KOPT-K1 (cell line): ENCODE measurements around the gene CA9.

Source experiments
- H3K27ac ChIP-seq: fragments of 200-600 bp; sonication (generic); 2 replicates; pipeline ENCODE4 v1.5.1; 2016; ENCODE audit warnings: antibody characterized with exemption, mild to moderate bottlenecking, low read depth, low read length; ENCODE audit not compliant: poor library complexity, severe bottlenecking
- H3K36me3 ChIP-seq: fragments of 200-600 bp; sonication (generic); 2 replicates; pipeline ENCODE4 v1.5.1; 2017; ENCODE audit warnings: antibody characterized with exemption, mild to moderate bottlenecking, low read length, moderate library complexity; ENCODE audit not compliant: insufficient read depth
- H3K9me3 ChIP-seq: fragments of 200-600 bp; sonication (generic); 2 replicates; pipeline ENCODE4 v1.5.1; 2017; ENCODE audit warnings: antibody characterized with exemption, low read length, mild to moderate bottlenecking; ENCODE audit not compliant: insufficient read depth, poor library complexity, severe bottlenecking

CA9 gene

GRCh38 chr9:35660966-35661415 lies 12.7 kb upstream of the CA9 start:
- Histone ChIP-seq H3K9me3 (no peaks in the 10 kb centered on the region), H3K36me3 (peaks cover 11% of the 10 kb centered on the region; the same call in 1 of the 2 replicates), H3K27ac (no peak overlapping the region)

- Histone ChIP-seq H3K27ac (peak overlapping the region; percentile 53), H3K9me3 (no peaks in the 10 kb centered on the region), H3K36me3 (peaks cover 11% of the 10 kb centered on the region; the same call in 1 of the 2 replicates)
These were observed 11.9 kb upstream of the CA9 start for GRCh38 chr9:35661756-35662350.

- Histone ChIP-seq H3K9me3 (no peaks in the 10 kb centered on the region), H3K27ac (peak overlapping the region; percentile 53), H3K36me3 (peaks cover 11% of the 10 kb centered on the region; the same call in 1 of the 2 replicates)
These were observed 11.3 kb upstream of the CA9 start for GRCh38 chr9:35662437-35662836.

GRCh38 chr9:35664531-35665470 lies 8.9 kb upstream of the CA9 start, which contains the start of gene ARHGEF39:
ARHGEF39 (minus strand) TSS chr9:35665195; CDS start chr9:35665169, 26 bp downstream.
- peak within 1 kb of the TSS; percentile 64 for H3K27ac ChIP-seq
- no peaks in the 10 kb centered on the region for H3K9me3 ChIP-seq
- peaks cover 11% of the 10 kb centered on the region; the same call in 1 of the 2 replicates for H3K36me3 ChIP-seq

- H3K27ac ChIP-seq = peak overlapping the region; percentile 64
- H3K9me3 ChIP-seq = no peaks in the 10 kb centered on the region
- H3K36me3 ChIP-seq = peaks cover 6% of the 10 kb centered on the region; the same call in 1 of the 2 replicates
These were observed 8.3 kb upstream of the CA9 start for GRCh38 chr9:35665471-35665818.

- Histone ChIP-seq H3K27ac (no peak overlapping the region), H3K36me3 (0 out of 2 replicates have a peak, but pooled peaks cover under 1% of the 10 kb centered on the region), H3K9me3 (no peaks in the 10 kb centered on the region)
These were observed 7.7 kb upstream of the CA9 start for GRCh38 chr9:35666045-35666444.

GRCh38 chr9:35666549-35666948 lies 7.2 kb upstream of the CA9 start:
- H3K9me3 ChIP-seq = no peaks in the 10 kb centered on the region
- no peak overlapping the region for H3K27ac ChIP-seq
- H3K36me3 ChIP-seq = no peaks in the 10 kb centered on the region

- H3K27ac ChIP-seq = no peak overlapping the region
- no peaks in the 10 kb centered on the region for H3K36me3 ChIP-seq
- no peaks in the 10 kb centered on the region for H3K9me3 ChIP-seq
These were observed 5.8 kb upstream of the CA9 start for GRCh38 chr9:35667939-35668338.

GRCh38 chr9:35669331-35670145 lies 4.2 kb upstream of the CA9 start:
- Histone ChIP-seq H3K36me3 (no peaks in the 10 kb centered on the region), H3K9me3 (no peaks in the 10 kb centered on the region), H3K27ac (no peak overlapping the region)

- no peak overlapping the region for H3K27ac ChIP-seq
- H3K9me3 ChIP-seq = no peaks in the 10 kb centered on the region
- no peaks in the 10 kb centered on the region for H3K36me3 ChIP-seq
These were observed 265 bp downstream of the CA9 start for GRCh38 chr9:35674025-35674361.

- H3K36me3 ChIP-seq = no peaks in the 10 kb centered on the region
- no peaks in the 10 kb centered on the region for H3K9me3 ChIP-seq
- no peak overlapping the region for H3K27ac ChIP-seq
These were observed 1.5 kb downstream of the CA9 start for GRCh38 chr9:35675204-35675603.

GRCh38 chr9:35675732-35676392 lies 2.1 kb downstream of the CA9 start:
- H3K36me3 ChIP-seq = no peaks in the 10 kb centered on the region
- H3K9me3 ChIP-seq = no peaks in the 10 kb centered on the region
- no peak overlapping the region for H3K27ac ChIP-seq

GRCh38 chr9:35679091-35679490 lies 5.4 kb downstream of the CA9 start:
- Histone ChIP-seq H3K27ac (no peak overlapping the region), H3K9me3 (no peaks in the 10 kb centered on the region), H3K36me3 (no peaks in the 10 kb centered on the region)

GRCh38 chr9:35679766-35680330 lies 6.1 kb downstream of the CA9 start:
- no peaks in the 10 kb centered on the region for H3K36me3 ChIP-seq
- no peaks in the 10 kb centered on the region for H3K9me3 ChIP-seq
- H3K27ac ChIP-seq = no peak overlapping the region
